Measurements from ENCODE around the gene C5orf24. TPM values are rescaled to one million over a fixed set of nuclear protein-coding genes. Genes with fewer than 3 reads are reported as not detected.
"Not testable (repeated sequence)": the region's sequence is repeated elsewhere in the genome, so short reads cannot be mapped to it uniquely, and the experiment has no call there.

C5orf24 gene
- total RNA-seq, 1 experiment from 2014 or later: 61.4 TPM

GRCh38 chr5:134877159-134877558 lies 31.4 kb downstream of the C5orf24 start:
- no peak for TF ChIP-seq CTCF (IDR thresholded peaks at IDR 0.05; ENCODE audit: unreplicated experiment)
- Mint-ChIP-seq H3K9me3 (ENCODE audit: unreplicated experiment) (no peaks in the 10 kb centered on the region), H3K4me3 (ENCODE audit: unreplicated experiment) (no peak overlapping the region), H3K4me1 (ENCODE audit: insufficient read depth, unreplicated experiment) (peaks cover 28% of the 10 kb centered on the region), H3K27me3 (ENCODE audit: insufficient read depth, unreplicated experiment) (no peaks in the 10 kb centered on the region), H3K27ac (ENCODE audit: low read depth, unreplicated experiment) (no peak overlapping the region), H3K36me3 (ENCODE audit: insufficient read depth, unreplicated experiment) (peaks cover 27% of the 10 kb centered on the region)
- BruUV-seq (replicated peaks): no TSS peak
- no peak for DNase-seq (ENCODE audit: unreplicated experiment)
- POLR2A ChIA-PET: interaction anchor here (1.0 kb wide), 1 partner anchor 9 kb away, joined by 4 read pairs; no protein-coding TSS in a partner anchor
- intact Hi-C loops (cut with micrococcal nuclease): no loop called here
- CTCF ChIA-PET: interaction anchor here (1.1 to 1.3 kb wide), 2 partner anchors 9 to 16 kb away, joined by 3 to 6 read pairs; no protein-coding TSS in a partner anchor

GRCh38 chr5:134878403-134878802 lies 32.6 kb downstream of the C5orf24 start:
- Mint-ChIP-seq H3K27me3 (ENCODE audit: insufficient read depth, unreplicated experiment) (no peaks in the 10 kb centered on the region), H3K36me3 (ENCODE audit: insufficient read depth, unreplicated experiment) (peaks cover 24% of the 10 kb centered on the region), H3K9me3 (ENCODE audit: unreplicated experiment) (no peaks in the 10 kb centered on the region), H3K4me3 (ENCODE audit: unreplicated experiment) (no peak overlapping the region), H3K27ac (ENCODE audit: low read depth, unreplicated experiment) (no peak overlapping the region), H3K4me1 (ENCODE audit: insufficient read depth, unreplicated experiment) (peaks cover 28% of the 10 kb centered on the region)
- intact Hi-C loops (cut with micrococcal nuclease): no loop called here
- TF ChIP-seq CTCF (IDR thresholded peaks at IDR 0.05; ENCODE audit: unreplicated experiment): no peak
- ChIA-PET POLR2A (no interaction called here), CTCF (interaction anchor here (0.5 to 1.1 kb wide), 3 partner anchors 24 to 653 kb away, joined by 3 to 4 read pairs (median 3); partner anchors contain the start of gene PPP2CA)
- peak; percentile 42 for DNase-seq (ENCODE audit: unreplicated experiment)
- no TSS peak for BruUV-seq (replicated peaks)

GRCh38 chr5:134879456-134879855 lies 33.7 kb downstream of the C5orf24 start:
- intact Hi-C loops (cut with micrococcal nuclease): no loop called here
- TF ChIP-seq CTCF (IDR thresholded peaks at IDR 0.05; ENCODE audit: unreplicated experiment): no peak

GRCh38 chr5:134880937-134881336 lies 35.2 kb downstream of the C5orf24 start:
- not testable (repeated sequence) for BruUV-seq (replicated peaks)

More at GRCh38 chr5:134879456-134879855, 33.7 kb downstream of the C5orf24 start:
- DNase-seq (ENCODE audit: unreplicated experiment): no peak
- CTCF ChIA-PET: no interaction called here
- no peaks in the 10 kb centered on the region for H3K27me3 Mint-ChIP-seq (ENCODE audit: insufficient read depth, unreplicated experiment)
- no peak overlapping the region for H3K4me3 Mint-ChIP-seq (ENCODE audit: unreplicated experiment)
- BruUV-seq (replicated peaks): no TSS peak
- H3K4me1 Mint-ChIP-seq (ENCODE audit: insufficient read depth, unreplicated experiment): peaks cover 28% of the 10 kb centered on the region
- peaks cover 20% of the 10 kb centered on the region for H3K36me3 Mint-ChIP-seq (ENCODE audit: insufficient read depth, unreplicated experiment)
- POLR2A ChIA-PET: interaction anchor here (1.0 kb wide), 1 partner anchor 25 kb away, joined by 5 read pairs; the partner anchor contains the start of gene PCBD2
- no peaks in the 10 kb centered on the region for H3K9me3 Mint-ChIP-seq (ENCODE audit: unreplicated experiment)
- H3K27ac Mint-ChIP-seq (ENCODE audit: low read depth, unreplicated experiment): no peak overlapping the region

GRCh38 chr5:134881711-134882110 lies 35.9 kb downstream of the C5orf24 start:
- CTCF ChIA-PET: not testable (repeated sequence)

More at GRCh38 chr5:134880937-134881336, 35.2 kb downstream of the C5orf24 start:
- Mint-ChIP-seq H3K36me3 (ENCODE audit: insufficient read depth, unreplicated experiment) (peaks cover 20% of the 10 kb centered on the region), H3K4me1 (ENCODE audit: insufficient read depth, unreplicated experiment) (peaks cover 21% of the 10 kb centered on the region)
- CTCF ChIA-PET: interaction anchor here (0.5 to 1.1 kb wide), 3 partner anchors 15 to 275 kb away, joined by 4 to 5 read pairs (median 4); partner anchors contain the start of gene PCBD2
- H3K27ac Mint-ChIP-seq (ENCODE audit: low read depth, unreplicated experiment); POLR2A ChIA-PET; H3K27me3 Mint-ChIP-seq (ENCODE audit: insufficient read depth, unreplicated experiment); H3K9me3 Mint-ChIP-seq (ENCODE audit: unreplicated experiment); intact Hi-C loops (cut with micrococcal nuclease); H3K4me3 Mint-ChIP-seq (ENCODE audit: unreplicated experiment); DNase-seq (ENCODE audit: unreplicated experiment): not testable (repeated sequence)

More at GRCh38 chr5:134881711-134882110, 35.9 kb downstream of the C5orf24 start:
- H3K9me3 Mint-ChIP-seq (ENCODE audit: unreplicated experiment); H3K27me3 Mint-ChIP-seq (ENCODE audit: insufficient read depth, unreplicated experiment); H3K4me3 Mint-ChIP-seq (ENCODE audit: unreplicated experiment); H3K27ac Mint-ChIP-seq (ENCODE audit: low read depth, unreplicated experiment); intact Hi-C loops (cut with micrococcal nuclease); BruUV-seq (replicated peaks); DNase-seq (ENCODE audit: unreplicated experiment); POLR2A ChIA-PET: not testable (repeated sequence)
- Mint-ChIP-seq H3K4me1 (ENCODE audit: insufficient read depth, unreplicated experiment) (peaks cover 14% of the 10 kb centered on the region), H3K36me3 (ENCODE audit: insufficient read depth, unreplicated experiment) (peaks cover 13% of the 10 kb centered on the region)
